ENCODE measurements around the gene KIAA1671. TPM values are rescaled to one million over a fixed set of nuclear protein-coding genes. Genes with fewer than 3 reads are reported as not detected.
A peak's percentile ranks its signal among the peaks of the same experiment; 100 is the strongest.

Gene KIAA1671
- total RNA-seq, 1 donor from 2014 or later, result 17.3 TPM

GRCh38 chr22:25071720-25072119, 119.2 kb downstream of the KIAA1671 start:
- DNase-seq (ENCODE audit: low spot score), result no peak
- no peaks in the 10 kb centered on the region for H3K27me3 ChIP-seq
- TF ChIP-seq EZH2phosphoT487 (IDR thresholded peaks at IDR 0.05) (no peak), EZH2 (IDR thresholded peaks at IDR 0.05) (no peak), CTCF (IDR thresholded peaks at IDR 0.05) (no peak)

GRCh38 chr22:25072406-25072805, 119.9 kb downstream of the KIAA1671 start:
- TF ChIP-seq EZH2 (IDR thresholded peaks at IDR 0.05) (no peak), CTCF (IDR thresholded peaks at IDR 0.05) (no peak), EZH2phosphoT487 (IDR thresholded peaks at IDR 0.05) (no peak)
- no peaks in the 10 kb centered on the region for H3K36me3 Mint-ChIP-seq
- H3K27me3 ChIP-seq, result no peaks in the 10 kb centered on the region
- no peak overlapping the region for H3K9ac ChIP-seq
- no peak overlapping the region for H3K27ac ChIP-seq
- peaks cover 50% of the 10 kb centered on the region for H4K20me1 ChIP-seq (ENCODE audit: low read depth)
- peaks cover 2% of the 10 kb centered on the region for H3K27me3 Mint-ChIP-seq (ENCODE audit: insufficient read depth, low read depth)
- H2AFZ ChIP-seq (replicated peaks), result no peak overlapping the region
- no peaks in the 10 kb centered on the region for H3K9me3 Mint-ChIP-seq
- H3K4me1 ChIP-seq, result peaks cover 12% of the 10 kb centered on the region
- H3K36me3 ChIP-seq, result no peaks in the 10 kb centered on the region
- H3K9me3 ChIP-seq (ENCODE audit: low read depth), result no peaks in the 10 kb centered on the region
- no peak overlapping the region for H3K4me3 ChIP-seq
- H3F3A ChIP-seq (ENCODE audit: low read depth), result no peaks in the 10 kb centered on the region
- H3K4me1 Mint-ChIP-seq, result peaks cover 6% of the 10 kb centered on the region
- no peak overlapping the region for H3K4me2 ChIP-seq
- H3K4me3 Mint-ChIP-seq, result no peak overlapping the region
- H3K27ac Mint-ChIP-seq, result no peak overlapping the region
- DNase-seq (ENCODE audit: low spot score), result no peak
- no peaks in the 10 kb centered on the region for H3K79me2 ChIP-seq (ENCODE audit: low read depth)

More at GRCh38 chr22:25071720-25072119, 119.2 kb downstream of the KIAA1671 start:
- H3K27me3 Mint-ChIP-seq (ENCODE audit: insufficient read depth, low read depth), result peaks cover 2% of the 10 kb centered on the region
- no peaks in the 10 kb centered on the region for H3K36me3 ChIP-seq
- no peak overlapping the region for H3K4me3 Mint-ChIP-seq
- no peaks in the 10 kb centered on the region for H3K9me3 Mint-ChIP-seq
- no peaks in the 10 kb centered on the region for H3K9me3 ChIP-seq (ENCODE audit: low read depth)
- no peak overlapping the region for H2AFZ ChIP-seq (replicated peaks)
- H3K4me1 Mint-ChIP-seq, result peaks cover 6% of the 10 kb centered on the region
- H3K27ac ChIP-seq, result no peak overlapping the region
- H3K79me2 ChIP-seq (ENCODE audit: low read depth), result no peaks in the 10 kb centered on the region
- no peak overlapping the region for H3K9ac ChIP-seq
- peaks cover 45% of the 10 kb centered on the region for H4K20me1 ChIP-seq (ENCODE audit: low read depth)
- no peak overlapping the region for H3K4me3 ChIP-seq
- no peak overlapping the region for H3K27ac Mint-ChIP-seq
- no peak overlapping the region for H3K4me2 ChIP-seq
- no peaks in the 10 kb centered on the region for H3K36me3 Mint-ChIP-seq
- no peaks in the 10 kb centered on the region for H3F3A ChIP-seq (ENCODE audit: low read depth)
- H3K4me1 ChIP-seq, result peaks cover 9% of the 10 kb centered on the region

DNA sequence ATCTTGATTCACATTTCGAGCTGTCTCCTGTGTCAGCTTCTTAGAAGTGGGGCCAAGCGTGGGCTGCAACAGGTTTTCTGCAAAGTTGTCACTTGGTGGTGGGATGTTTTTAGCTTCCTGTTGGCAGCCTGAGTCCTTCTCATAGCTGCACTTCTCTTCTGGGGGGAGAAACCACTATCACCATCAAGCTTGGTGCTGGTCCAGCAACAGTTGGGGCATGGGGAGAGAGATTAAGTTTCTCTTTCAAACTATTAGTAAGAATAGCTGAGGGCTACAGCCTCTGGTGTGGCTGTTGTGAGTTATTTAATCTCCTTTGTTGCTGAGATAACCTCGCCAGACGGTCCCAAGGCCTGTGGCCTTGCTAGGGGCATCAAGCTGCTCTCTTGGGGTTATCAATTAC, 123.8 kb downstream of the KIAA1671 start:
- no peaks in the 10 kb centered on the region for H3K27me3 ChIP-seq
- peaks cover 23% of the 10 kb centered on the region for H3K4me1 ChIP-seq
- Mint-ChIP-seq H3K27me3 (ENCODE audit: insufficient read depth, low read depth) (peaks cover 4% of the 10 kb centered on the region), H3K27ac (peak overlapping the region; percentile 68), H3K4me1 (peaks cover 16% of the 10 kb centered on the region), H3K36me3 (no peaks in the 10 kb centered on the region), H3K9me3 (no peaks in the 10 kb centered on the region), H3K4me3 (no peak overlapping the region)
- no peak for DNase-seq (ENCODE audit: low spot score)
- peaks cover 50% of the 10 kb centered on the region for H4K20me1 ChIP-seq (ENCODE audit: low read depth)
- peaks cover 5% of the 10 kb centered on the region for H3F3A ChIP-seq (ENCODE audit: low read depth)
- H3K9ac ChIP-seq, result no peak overlapping the region
- H3K4me2 ChIP-seq, result peak overlapping the region; percentile 10
- no peaks in the 10 kb centered on the region for H3K79me2 ChIP-seq (ENCODE audit: low read depth)
- no peak overlapping the region for H3K27ac ChIP-seq
- no peak overlapping the region for H2AFZ ChIP-seq (replicated peaks)
- H3K36me3 ChIP-seq, result no peaks in the 10 kb centered on the region
- H3K9me3 ChIP-seq (ENCODE audit: low read depth), result no peaks in the 10 kb centered on the region
- no peak overlapping the region for H3K4me3 ChIP-seq
- TF ChIP-seq CTCF (IDR thresholded peaks at IDR 0.05) (no peak), EZH2 (IDR thresholded peaks at IDR 0.05) (no peak), EZH2phosphoT487 (IDR thresholded peaks at IDR 0.05) (no peak)
